ENCODE results near the gene GPS1.

The GPS1 gene

GRCh38 chr17:82083533-82084359, 32.0 kb downstream of the GPS1 start:
- TF ChIP-seq GATA3 (IDR thresholded peaks at IDR 0.05; ENCODE audit: low read depth, low read length), result no peak
- TF ChIP-seq GATA2 (IDR thresholded peaks at IDR 0.05; ENCODE audit: low read depth, low read length), result no peak

- TF ChIP-seq GATA3 (IDR thresholded peaks at IDR 0.05; ENCODE audit: low read depth, low read length) (no peak), GATA2 (IDR thresholded peaks at IDR 0.05; ENCODE audit: low read depth, low read length) (no peak)
These were observed 32.8 kb downstream of the GPS1 start for GRCh38 chr17:82084373-82085030.

- TF ChIP-seq GATA3 (IDR thresholded peaks at IDR 0.05; ENCODE audit: low read depth, low read length), result no peak
- no peak for TF ChIP-seq GATA2 (IDR thresholded peaks at IDR 0.05; ENCODE audit: low read depth, low read length)
These were observed 33.5 kb downstream of the GPS1 start for GRCh38 chr17:82085031-82085861.

- TF ChIP-seq GATA3 (IDR thresholded peaks at IDR 0.05; ENCODE audit: low read depth, low read length), result no peak
- no peak for TF ChIP-seq GATA2 (IDR thresholded peaks at IDR 0.05; ENCODE audit: low read depth, low read length)
These were observed 34.5 kb downstream of the GPS1 start for GRCh38 chr17:82085931-82086764.

GRCh38 chr17:82086941-82087906, 35.5 kb downstream of the GPS1 start:
- no peak for TF ChIP-seq GATA2 (IDR thresholded peaks at IDR 0.05; ENCODE audit: low read depth, low read length)

GRCh38 chr17:82087961-82088837, 36.5 kb downstream of the GPS1 start:
- TF ChIP-seq GATA3 (IDR thresholded peaks at IDR 0.05; ENCODE audit: low read depth, low read length) (no peak), GATA2 (IDR thresholded peaks at IDR 0.05; ENCODE audit: low read depth, low read length) (no peak)

GRCh38 chr17:82088838-82089722, 37.4 kb downstream of the GPS1 start:
- no peak for TF ChIP-seq GATA3 (IDR thresholded peaks at IDR 0.05; ENCODE audit: low read depth, low read length)
- TF ChIP-seq GATA2 (IDR thresholded peaks at IDR 0.05; ENCODE audit: low read depth, low read length), result no peak

GRCh38 chr17:82089723-82090548, 38.2 kb downstream of the GPS1 start:
- no peak for TF ChIP-seq GATA2 (IDR thresholded peaks at IDR 0.05; ENCODE audit: low read depth, low read length)
- no peak for TF ChIP-seq GATA3 (IDR thresholded peaks at IDR 0.05; ENCODE audit: low read depth, low read length)

GRCh38 chr17:82090549-82091263, 39.0 kb downstream of the GPS1 start:
- TF ChIP-seq GATA3 (IDR thresholded peaks at IDR 0.05; ENCODE audit: low read depth, low read length) (no peak), GATA2 (IDR thresholded peaks at IDR 0.05; ENCODE audit: low read depth, low read length) (no peak)
